ENCODE results near the gene SRRM3. TPM values are rescaled to one million over a fixed set of nuclear protein-coding genes. Genes with fewer than 3 reads are reported as not detected.
"Not testable (repeated sequence)": the region's sequence is repeated elsewhere in the genome, so short reads cannot be mapped to it uniquely, and the experiment has no call there.

The SRRM3 gene
- total RNA-seq (2022) (0.21 TPM in 1 of 2 replicates, not detected in the other), Bru-seq, nascent RNA (percentile 2 among the genes with signal in this experiment), BruChase-seq, experiment 1, labeled RNA remaining after a 6-hour chase (percentile 3 among the genes with signal in this experiment), BruChase-seq, experiment 2, labeled RNA remaining after a 2-hour chase (percentile 3 among the genes with signal in this experiment)
- long read RNA-seq = 0 reads

DNA sequence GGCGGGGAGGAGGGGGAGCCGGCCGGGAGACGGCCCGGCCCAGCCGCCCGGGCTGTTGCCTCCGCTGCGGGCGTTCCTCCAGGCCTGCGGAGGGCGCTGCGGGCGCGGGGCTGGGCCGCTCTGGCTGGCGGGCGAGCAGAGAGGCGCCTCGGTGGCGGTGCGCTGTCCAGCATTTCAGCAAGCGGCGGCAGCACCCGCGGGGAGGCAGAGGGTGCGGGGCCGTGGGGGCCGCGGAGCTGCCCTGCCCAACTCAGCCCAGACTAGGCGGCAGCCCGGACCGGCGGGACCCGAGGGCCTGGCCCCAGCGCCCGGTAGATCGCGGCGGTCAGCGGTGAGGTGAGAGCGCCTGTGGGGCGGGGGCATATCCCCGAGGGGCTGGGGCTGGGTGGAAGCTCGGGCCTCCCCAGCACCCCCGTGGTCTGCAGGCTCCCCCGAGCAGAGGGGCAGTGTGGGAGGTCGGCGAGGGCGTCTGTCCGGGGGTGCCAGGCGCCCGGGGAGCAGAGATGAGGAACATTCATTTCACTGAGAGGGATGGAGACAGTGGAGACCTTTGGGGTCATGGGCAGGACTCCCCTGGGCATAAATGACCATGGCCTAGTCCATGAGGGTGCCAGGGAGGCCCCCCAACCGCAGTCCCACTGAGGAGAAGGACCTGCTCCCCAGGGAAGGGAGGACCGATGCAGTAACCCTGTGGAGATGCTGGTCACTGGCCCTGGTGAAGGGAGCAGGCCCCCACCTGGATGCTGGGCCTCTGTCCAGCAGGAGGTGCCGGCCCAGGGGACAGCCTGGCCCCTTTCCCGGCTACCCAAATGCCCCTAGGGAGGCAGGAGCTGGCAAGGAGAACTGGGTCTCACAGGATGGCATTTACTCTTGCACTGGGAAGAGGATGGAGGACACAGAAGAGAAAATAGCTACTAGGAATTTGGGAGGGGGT, at the start of gene SRRM3:
Gene SRRM3 (plus strand): TSS at position 165 of the 934 bp plus-strand sequence. CDS start 33,171 bp downstream, outside the sequence.
- no peak within 1 kb of the TSS for H3K4me3 Mint-ChIP-seq (ENCODE audit: low read depth, unreplicated experiment)
- H3K27me3 Mint-ChIP-seq (ENCODE audit: unreplicated experiment) = peaks cover 42% of the 10 kb centered on the region
- H3K9me3 Mint-ChIP-seq (ENCODE audit: low read depth, unreplicated experiment) = no peaks in the 10 kb centered on the region

GRCh38 chr7:76151932-76152331, 49.8 kb upstream of the SRRM3 start:
- no peak overlapping the region for H3K27ac Mint-ChIP-seq (ENCODE audit: unreplicated experiment)
- intact Hi-C loops (cut with micrococcal nuclease; ENCODE audit: unreplicated experiment) = no loop called here
- peaks cover 8% of the 10 kb centered on the region for H3K27me3 Mint-ChIP-seq (ENCODE audit: unreplicated experiment)
- CTCF ChIA-PET = interaction anchor here (0.7 kb wide), 1 partner anchor 139 kb away, joined by 4 read pairs; no protein-coding TSS in a partner anchor
- no peaks in the 10 kb centered on the region for H3K36me3 Mint-ChIP-seq (ENCODE audit: insufficient read depth, unreplicated experiment)
- no peaks in the 10 kb centered on the region for H3K9me3 Mint-ChIP-seq (ENCODE audit: low read depth, unreplicated experiment)
- H3K4me1 Mint-ChIP-seq (ENCODE audit: low read depth, unreplicated experiment) = no peaks in the 10 kb centered on the region
- BruUV-seq (replicated peaks) = no TSS peak
- DNase-seq = no peak
- TF ChIP-seq, protein P1, sequence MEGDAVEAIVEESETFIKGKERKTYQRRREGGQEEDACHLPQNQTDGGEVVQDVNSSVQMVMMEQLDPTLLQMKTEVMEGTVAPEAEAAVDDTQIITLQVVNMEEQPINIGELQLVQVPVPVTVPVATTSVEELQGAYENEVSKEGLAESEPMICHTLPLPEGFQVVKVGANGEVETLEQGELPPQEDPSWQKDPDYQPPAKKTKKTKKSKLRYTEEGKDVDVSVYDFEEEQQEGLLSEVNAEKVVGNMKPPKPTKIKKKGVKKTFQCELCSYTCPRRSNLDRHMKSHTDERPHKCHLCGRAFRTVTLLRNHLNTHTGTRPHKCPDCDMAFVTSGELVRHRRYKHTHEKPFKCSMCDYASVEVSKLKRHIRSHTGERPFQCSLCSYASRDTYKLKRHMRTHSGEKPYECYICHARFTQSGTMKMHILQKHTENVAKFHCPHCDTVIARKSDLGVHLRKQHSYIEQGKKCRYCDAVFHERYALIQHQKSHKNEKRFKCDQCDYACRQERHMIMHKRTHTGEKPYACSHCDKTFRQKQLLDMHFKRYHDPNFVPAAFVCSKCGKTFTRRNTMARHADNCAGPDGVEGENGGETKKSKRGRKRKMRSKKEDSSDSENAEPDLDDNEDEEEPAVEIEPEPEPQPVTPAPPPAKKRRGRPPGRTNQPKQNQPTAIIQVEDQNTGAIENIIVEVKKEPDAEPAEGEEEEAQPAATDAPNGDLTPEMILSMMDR (IDR thresholded peaks at IDR 0.05; ENCODE audit: unreplicated experiment) = no peak
- H3K4me3 Mint-ChIP-seq (ENCODE audit: low read depth, unreplicated experiment) = no peak overlapping the region

More for the DNA sequence above, at the start of gene SRRM3:
- H3K27ac Mint-ChIP-seq (ENCODE audit: unreplicated experiment) = no peak within 1 kb of the TSS
- no peaks in the 10 kb centered on the region for H3K36me3 Mint-ChIP-seq (ENCODE audit: insufficient read depth, unreplicated experiment)
- CTCF ChIA-PET = no interaction called here
- H3K4me1 Mint-ChIP-seq (ENCODE audit: low read depth, unreplicated experiment) = no peaks in the 10 kb centered on the region
- intact Hi-C loops (cut with micrococcal nuclease; ENCODE audit: unreplicated experiment) = no loop called here
- TF ChIP-seq, protein P1 (IDR thresholded peaks at IDR 0.05; ENCODE audit: unreplicated experiment) = peak; percentile 36
- DNase-seq = peak; percentile 81
- BruUV-seq (replicated peaks) = no TSS peak

DNA sequence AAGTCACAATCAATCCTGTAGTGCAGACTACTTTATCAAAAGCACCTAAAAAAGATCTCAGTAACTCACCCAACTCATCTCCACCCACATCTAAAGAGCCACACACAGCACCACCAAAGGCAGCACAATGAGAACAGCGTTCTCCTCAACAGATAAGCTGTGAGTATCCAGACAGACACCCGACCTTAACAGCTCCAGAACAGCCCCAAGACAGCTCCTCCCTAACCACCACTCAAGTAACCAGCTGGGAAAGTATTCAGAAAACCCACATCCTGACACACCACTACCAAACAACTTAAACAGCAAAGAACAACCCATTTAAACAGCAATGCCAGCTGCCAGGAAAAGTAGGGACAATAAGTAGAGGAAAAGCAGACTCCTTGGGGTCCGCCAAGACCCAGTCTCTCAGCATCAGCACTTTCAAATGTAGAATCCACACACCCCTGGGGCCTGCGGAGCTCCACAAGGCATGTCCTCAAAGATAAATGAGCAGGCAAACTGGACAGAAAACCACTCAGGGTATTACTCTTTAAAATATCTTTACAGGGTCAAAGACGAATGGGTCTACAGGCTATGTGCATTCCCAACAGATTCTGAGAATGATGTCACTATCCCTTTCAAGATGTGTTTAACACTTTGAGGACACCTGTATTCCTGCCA, 48.0 kb upstream of the SRRM3 start:
- H3K4me1 Mint-ChIP-seq (ENCODE audit: low read depth, unreplicated experiment); DNase-seq; BruUV-seq (replicated peaks); H3K27ac Mint-ChIP-seq (ENCODE audit: unreplicated experiment); H3K4me3 Mint-ChIP-seq (ENCODE audit: low read depth, unreplicated experiment); H3K36me3 Mint-ChIP-seq (ENCODE audit: insufficient read depth, unreplicated experiment); intact Hi-C loops (cut with micrococcal nuclease; ENCODE audit: unreplicated experiment); H3K9me3 Mint-ChIP-seq (ENCODE audit: low read depth, unreplicated experiment); H3K27me3 Mint-ChIP-seq (ENCODE audit: unreplicated experiment); CTCF ChIA-PET: not testable (repeated sequence)

- no peak overlapping the region for H3K4me3 Mint-ChIP-seq (ENCODE audit: low read depth, unreplicated experiment)
- H3K27ac Mint-ChIP-seq (ENCODE audit: unreplicated experiment) = no peak overlapping the region
- H3K27me3 Mint-ChIP-seq (ENCODE audit: unreplicated experiment) = peaks cover 8% of the 10 kb centered on the region
- DNase-seq = peak; percentile 7
- intact Hi-C loops (cut with micrococcal nuclease; ENCODE audit: unreplicated experiment) = no loop called here
- H3K36me3 Mint-ChIP-seq (ENCODE audit: insufficient read depth, unreplicated experiment) = no peaks in the 10 kb centered on the region
- H3K9me3 Mint-ChIP-seq (ENCODE audit: low read depth, unreplicated experiment) = no peaks in the 10 kb centered on the region
- no TSS peak for BruUV-seq (replicated peaks)
- TF ChIP-seq, protein P1 (IDR thresholded peaks at IDR 0.05; ENCODE audit: unreplicated experiment) = no peak
- CTCF ChIA-PET = no interaction called here
- no peaks in the 10 kb centered on the region for H3K4me1 Mint-ChIP-seq (ENCODE audit: low read depth, unreplicated experiment)
Observed at GRCh38 chr7:76155938-76156337, 45.8 kb upstream of the SRRM3 start.

DNA sequence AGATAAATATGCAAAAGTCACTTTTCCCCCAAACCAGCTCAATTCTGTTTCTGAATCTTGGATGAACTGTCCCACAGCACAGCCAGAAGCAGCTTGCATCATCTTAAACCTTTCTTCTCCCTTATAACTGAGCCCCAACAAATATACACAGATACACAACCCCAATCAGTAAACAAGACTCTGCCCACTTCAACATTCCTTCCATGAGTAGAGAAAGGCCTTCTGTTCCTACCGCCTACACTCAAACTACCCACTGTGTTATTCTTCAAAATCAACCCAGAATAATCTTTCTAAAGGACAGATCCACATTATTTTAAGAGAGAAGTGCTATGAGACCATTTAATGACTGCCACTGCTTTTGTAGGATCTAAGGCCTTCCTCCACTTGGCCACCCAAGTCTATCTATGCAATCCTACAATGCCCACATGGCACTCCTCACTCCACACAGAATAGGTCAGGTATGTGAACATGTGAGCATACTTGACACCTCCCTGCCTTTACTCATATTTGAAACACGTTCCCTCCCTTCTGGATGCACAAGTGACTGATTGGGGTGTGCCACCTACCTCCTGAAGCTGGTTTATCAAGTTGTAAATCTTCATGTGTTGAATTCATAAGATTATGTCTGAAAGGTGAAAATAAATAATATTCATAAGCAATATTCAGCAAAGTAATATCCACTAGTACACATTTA, 44.6 kb upstream of the SRRM3 start:
- H3K4me1 Mint-ChIP-seq (ENCODE audit: low read depth, unreplicated experiment); intact Hi-C loops (cut with micrococcal nuclease; ENCODE audit: unreplicated experiment); H3K9me3 Mint-ChIP-seq (ENCODE audit: low read depth, unreplicated experiment); H3K36me3 Mint-ChIP-seq (ENCODE audit: insufficient read depth, unreplicated experiment); BruUV-seq (replicated peaks); DNase-seq; H3K27ac Mint-ChIP-seq (ENCODE audit: unreplicated experiment); CTCF ChIA-PET; H3K4me3 Mint-ChIP-seq (ENCODE audit: low read depth, unreplicated experiment); H3K27me3 Mint-ChIP-seq (ENCODE audit: unreplicated experiment): not testable (repeated sequence)

DNA sequence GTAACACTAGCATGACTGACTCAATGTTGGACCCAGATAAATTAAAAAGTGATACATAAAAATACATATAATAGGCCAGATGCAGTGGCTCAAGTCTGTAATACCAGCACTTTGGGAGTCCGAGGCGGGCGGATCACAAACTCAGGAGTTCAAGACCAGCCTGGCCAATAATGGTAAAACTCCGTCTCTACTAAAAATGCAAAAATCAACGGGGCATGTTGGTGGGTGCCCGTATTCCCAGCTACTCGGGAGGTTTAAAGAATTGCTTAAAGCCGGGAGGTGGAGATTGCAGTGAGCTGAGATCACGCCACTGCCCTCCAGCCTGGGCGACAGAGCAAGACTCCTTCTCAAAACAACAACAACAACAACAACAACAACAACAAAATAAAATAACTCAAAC, 43.3 kb upstream of the SRRM3 start:
- H3K9me3 Mint-ChIP-seq (ENCODE audit: low read depth, unreplicated experiment); H3K27me3 Mint-ChIP-seq (ENCODE audit: unreplicated experiment); BruUV-seq (replicated peaks); H3K36me3 Mint-ChIP-seq (ENCODE audit: insufficient read depth, unreplicated experiment); DNase-seq; H3K27ac Mint-ChIP-seq (ENCODE audit: unreplicated experiment); intact Hi-C loops (cut with micrococcal nuclease; ENCODE audit: unreplicated experiment); CTCF ChIA-PET; H3K4me1 Mint-ChIP-seq (ENCODE audit: low read depth, unreplicated experiment); H3K4me3 Mint-ChIP-seq (ENCODE audit: low read depth, unreplicated experiment): not testable (repeated sequence)

Measured in Calu3 (cell line).